Stimulated activated CD8-positive, alpha-beta memory T cell treated with anti-CD3 and anti-CD28 coated beads, Interleukin-7, amount 100 ng/mL, for 24 hours (primary cell): ENCODE data around the gene ERN1.

Source experiments
- DNase-seq: peaks from one replicate; pipeline ENCODE4 v3.0.0-alpha.2; 2020; ENCODE audit warnings: low read depth

The ERN1 gene

DNA sequence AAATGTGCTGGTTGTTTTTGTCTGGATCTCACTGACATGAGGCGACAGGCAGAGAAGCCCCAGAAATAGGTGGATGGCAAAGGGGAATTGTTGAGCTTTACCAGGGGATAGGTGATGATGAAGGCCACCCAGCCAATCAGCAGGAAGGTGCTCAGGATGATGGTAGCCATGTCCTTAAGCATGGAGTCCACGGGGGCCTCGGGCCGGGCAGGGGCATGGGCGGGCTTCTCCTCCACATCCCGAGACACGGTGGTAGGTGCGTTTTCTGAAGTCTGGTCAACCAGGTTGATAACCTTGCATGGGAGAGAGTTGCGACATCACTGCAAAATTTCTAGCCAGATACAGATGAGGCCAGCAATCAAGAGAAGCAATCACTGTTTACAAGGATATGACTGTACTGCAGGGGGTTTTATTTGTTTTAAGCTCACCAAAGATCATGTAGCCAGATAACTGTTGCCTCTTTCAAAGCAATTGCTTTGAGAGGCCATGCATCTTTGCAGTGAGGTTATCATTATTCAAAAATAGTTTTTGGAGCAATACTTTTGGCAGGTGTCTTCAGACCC is 72.2 kb downstream of the ERN1 start:
- no peak for DNase-seq

DNA sequence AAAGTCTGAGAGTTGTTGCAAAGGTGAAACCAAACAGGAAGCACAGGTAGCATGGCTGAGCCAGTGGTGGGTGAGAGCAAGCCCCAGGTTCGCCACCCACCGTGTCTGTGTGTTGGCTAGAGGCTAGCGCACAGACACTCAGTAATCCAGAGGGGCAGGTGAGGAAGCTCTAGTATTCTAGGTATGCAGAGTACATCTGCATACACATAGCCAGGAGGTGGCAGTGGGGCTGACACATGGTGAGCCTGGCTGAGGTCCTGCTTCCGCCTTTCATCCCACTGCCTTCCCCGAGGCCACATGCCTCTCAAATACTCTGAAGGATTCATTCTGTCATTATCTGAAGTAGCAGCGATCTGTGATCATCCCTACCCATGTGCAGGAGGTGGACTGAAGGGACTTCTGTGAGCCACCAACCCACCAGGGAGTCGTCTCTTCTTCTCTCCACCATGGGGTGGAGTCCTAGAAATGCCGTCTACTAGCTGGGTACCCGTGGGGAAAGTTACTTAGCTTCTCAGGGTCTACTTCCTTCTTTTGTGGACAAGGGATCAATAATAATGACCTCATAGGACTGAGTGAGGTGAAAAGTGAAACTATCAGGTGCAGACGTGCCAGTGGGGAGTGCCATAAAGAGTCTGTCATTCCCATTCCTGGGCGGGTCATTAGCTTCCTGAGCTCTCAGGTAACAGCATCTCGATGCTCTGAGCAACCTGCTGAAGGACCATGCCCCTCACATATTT is 73.5 kb downstream of the ERN1 start:
- no peak for DNase-seq

DNA sequence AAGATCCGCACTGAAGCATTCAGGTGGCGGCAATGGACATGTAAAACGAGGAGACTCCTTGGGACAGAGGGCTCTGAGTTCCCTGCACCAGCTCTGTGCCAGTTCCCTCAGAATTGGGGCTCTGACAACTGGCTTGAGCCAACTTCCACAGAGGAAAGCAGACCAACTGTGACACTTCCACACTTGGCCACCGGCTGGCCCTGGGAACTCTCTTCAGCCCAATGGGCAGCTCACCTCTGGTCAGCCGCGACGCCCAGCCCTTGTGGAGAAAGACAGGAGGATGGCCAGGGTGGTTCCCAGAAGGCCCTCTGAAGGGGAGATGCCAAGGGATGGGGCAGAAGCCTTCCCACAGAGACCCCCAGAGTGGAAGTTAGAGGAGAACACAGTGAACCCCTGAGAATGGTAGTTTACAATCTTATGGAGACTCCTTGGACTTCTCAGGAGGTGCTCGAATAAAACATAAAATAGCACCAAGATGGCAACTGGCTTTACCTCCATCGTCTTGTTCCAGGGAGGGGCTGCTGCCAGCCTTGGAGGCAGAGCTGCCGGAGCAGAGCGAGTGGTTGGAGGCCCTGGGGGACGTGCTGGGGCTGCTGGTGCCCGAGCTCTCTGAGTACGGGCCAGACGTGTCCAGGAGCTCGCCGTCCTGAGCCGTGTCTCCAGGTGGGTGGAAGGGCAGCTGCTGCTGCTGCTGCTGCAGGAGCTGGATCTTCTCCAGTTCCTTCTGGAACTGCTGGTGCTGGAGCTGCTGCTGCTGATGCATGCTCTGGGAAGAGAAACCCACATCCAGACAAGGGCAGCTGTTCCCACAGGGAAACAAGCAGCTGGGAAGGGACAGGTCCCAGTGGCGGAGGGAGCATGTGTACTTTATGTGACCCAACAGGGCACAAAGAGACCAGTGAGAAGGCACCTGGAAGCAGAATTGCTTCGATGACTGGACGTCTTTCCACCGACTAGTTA is 74.5 kb downstream of the ERN1 start:
- DNase-seq: no peak

DNA sequence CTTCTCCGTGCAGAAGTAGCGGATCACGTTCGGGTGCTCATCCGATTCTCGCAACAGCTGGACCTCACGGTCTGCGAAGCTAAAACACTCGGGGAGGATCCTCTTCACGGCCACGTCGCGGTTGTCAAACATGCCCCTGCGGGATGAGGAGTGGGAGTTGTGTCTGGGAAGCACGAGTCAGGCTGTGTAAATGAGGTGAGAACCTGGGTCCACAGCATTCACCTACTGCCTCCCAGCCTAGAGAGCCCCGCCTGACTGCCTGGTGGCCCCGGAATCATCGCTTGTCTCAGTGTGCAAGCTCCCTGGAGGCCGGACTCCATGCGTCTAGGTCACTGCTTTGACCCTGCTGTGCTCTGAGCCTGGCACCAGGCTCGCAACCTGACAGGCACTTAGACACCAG is 75.6 kb downstream of the ERN1 start:
- DNase-seq: no peak

DNA sequence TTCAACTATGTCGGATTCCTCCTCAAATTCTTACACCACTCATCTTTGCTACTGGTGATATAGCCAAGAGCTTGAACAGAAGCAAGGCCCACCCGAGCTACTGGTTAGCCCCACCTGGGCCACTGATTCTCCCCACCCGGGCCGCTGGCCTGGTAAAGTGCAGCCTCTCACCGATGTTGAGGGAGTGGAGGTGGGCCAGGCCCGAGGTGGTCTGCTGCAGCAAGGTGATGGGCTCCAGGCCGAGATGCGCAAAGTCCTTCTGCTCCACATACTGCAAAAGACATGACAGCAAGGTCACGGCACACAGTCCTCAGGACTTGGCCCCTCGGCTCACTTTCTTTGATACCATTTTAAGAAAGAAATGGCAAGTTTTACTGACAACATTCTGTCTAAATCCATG is 76.8 kb downstream of the ERN1 start:
- no peak for DNase-seq

DNA sequence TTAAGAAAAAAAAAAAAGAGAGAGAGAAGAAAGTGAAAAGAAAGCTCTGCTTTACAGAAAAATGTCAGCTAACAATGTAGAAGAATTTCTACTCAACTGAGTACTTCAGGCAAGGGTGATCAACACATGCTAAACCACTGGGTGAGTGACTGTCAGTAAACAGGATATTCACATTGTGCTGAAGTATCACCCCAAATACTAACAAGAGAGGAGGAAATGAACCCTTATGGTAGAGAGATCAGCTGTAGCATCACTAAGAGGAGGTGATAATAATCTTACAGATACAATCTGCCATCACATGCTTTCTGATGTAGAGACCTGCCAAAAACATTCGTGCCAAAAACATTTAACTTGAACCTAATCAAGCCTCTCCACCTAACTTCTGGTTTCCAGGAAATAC is 78.8 kb downstream of the ERN1 start:
- no peak for DNase-seq

DNA sequence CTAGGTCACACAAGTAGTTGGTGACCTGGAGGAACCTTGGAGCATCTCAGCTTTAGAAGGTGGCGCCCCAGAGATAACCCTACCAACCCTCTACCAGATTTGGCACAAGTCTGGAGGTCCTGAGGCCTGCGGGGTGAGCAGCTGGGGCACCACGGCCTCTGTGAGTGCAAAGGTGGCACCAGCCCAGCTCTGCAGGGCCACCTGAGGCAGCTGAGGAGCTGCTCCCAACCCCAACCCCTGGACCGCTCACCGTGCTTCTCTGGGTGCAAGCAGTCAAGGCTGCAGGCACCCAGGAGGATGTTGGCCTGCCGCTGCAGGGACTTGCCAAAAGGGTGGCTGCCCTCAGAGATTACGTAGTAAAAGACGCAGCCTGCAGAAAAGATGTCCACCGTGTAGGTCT is 81.1 kb downstream of the ERN1 start:
- DNase-seq: no peak

DNA sequence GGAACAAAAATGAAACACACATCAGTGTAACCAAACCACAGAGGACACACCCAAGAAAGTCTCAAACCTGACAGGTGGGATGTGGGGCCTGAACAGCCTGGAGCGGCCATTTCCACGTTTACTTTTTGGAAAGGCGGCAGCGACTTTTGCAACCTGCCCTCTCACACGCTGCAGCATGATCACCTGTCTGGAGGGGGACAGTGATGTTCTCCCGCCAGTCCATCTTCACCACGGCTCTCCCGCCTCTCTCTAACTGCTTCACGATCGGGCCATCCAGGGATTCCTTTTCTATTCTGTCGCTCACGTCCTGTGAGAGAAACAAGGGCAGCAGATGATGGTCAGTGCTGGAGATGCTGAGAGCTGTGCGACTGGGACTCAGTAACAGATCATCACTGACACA is 84.8 kb downstream of the ERN1 start:
- DNase-seq: no peak

DNA sequence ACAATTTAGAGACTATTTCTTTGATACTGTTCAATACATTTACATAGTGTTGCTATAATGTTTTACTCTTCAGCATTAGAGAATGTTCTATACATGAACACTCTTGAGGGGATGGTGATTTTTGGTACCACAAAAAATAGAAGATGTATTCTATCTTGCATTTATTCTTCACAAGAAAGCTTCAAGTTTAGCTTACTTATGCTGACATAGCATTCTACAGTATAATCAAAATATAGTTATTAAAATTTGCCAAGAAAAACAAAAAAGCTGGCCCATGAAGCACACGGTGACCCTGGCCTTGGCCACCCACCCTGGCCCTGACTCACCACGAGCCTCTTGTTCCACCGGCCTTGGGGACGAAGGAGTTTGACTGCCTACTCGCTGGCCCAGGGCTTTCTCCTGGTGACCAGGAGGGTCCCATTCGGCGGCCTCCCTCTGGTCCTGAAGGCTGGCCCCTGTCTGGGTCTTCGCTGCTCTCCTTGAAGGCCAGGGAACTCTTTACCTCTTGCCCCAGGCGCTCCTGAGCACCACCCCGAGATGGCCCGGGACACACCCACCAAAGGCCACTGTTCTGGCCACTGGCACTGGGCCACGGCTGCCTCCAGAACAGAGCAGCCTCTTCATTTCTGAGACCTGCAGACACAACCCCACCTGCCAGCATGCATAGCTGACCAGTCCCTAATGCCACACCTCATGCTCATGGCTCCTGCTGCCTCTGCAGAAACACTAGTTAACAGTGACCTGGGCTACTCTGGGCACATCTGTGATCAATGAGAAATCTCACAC is 87.1 kb downstream of the ERN1 start:
- DNase-seq: no peak

DNA sequence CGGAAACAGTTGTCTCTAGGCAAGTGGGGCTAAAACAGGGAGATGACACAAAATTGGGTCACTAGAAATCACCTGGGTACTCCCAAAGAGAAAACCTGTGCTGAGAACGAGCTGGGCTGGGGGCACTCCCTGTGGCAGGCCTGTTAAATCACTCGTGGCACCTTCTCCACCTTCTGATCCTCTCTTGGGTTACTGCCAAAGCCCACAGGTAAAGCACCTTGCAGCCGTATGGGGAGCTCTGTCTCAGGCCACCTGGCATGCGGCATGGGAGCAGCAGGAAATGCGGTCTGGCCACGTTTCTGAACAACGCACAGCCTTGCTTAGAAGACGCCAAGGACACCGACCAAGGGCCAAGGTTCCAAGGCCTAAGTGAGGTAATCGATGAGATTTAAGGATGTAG is 88.0 kb downstream of the ERN1 start:
- no peak for DNase-seq

DNA sequence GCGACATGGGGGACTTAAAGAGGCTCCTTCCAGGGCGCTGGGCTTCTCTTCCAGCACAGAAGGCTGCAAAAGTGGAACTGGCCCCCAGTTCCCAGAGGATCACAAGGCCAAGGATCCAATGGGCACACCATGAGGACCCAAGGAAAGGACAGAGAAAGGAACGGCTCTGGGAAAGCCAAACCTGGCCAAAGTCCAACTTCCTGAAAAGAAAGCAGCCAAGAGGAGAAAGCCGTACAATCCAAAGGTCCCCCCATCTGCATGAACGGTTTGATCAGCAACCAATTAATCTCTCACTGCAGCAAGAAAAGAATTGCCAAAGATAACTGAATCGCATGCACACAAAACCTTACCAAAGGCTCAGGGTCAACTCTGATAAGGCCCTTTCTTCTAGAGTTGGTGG is 89.7 kb downstream of the ERN1 start:
- DNase-seq: no peak

DNA sequence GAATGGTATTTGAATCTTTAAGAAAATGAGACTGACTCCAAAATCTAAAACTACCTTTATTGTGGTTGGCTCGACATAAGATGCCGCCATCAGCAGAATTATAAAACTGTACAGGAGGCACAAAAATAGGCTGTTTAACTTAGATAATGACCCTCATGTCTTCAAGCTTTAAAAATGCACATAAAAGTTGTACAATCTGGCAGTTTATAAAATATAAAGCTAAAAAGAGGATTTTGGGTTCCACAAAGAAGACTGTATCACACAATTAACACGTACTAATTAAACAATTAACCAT is 90.9 kb downstream of the ERN1 start:
- DNase-seq: no peak

DNA sequence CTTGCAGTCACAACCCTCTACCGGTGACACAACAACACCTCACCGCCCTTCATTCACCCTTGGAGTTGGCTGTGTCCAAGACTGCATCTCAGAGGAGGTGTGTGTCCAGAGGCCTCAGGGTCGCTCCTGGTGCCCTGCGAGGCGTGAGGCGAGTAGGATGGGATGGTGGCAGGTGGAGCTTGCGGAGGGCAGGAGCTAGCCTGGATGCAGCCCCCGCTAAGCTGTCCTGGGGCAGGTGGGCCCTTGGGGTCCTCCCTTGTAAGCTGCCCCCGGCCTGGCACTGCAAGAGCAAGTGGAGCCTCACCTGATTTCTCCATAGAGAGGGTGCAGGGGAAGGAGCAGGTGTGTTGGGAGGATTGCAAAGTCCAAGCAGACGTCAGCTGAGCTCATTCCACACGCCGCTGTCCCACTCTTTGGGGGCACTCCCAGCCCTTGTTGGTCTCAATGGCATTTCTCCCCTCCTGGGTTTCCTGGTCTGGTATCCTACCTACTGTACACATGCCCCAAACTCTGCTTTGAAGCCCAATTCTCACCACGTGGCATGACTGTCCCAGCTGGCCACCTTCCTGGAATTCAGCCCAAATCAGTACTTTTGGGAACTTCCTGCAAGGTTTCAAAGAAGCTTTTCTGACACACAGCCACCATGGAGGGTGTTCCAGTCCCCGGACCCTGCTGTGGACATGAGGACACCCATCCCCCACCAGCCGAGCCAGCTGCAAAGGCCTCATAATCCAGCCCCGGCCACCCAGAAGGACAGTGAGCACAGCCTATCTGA is 91.4 kb downstream of the ERN1 start:
- no peak for DNase-seq

DNA sequence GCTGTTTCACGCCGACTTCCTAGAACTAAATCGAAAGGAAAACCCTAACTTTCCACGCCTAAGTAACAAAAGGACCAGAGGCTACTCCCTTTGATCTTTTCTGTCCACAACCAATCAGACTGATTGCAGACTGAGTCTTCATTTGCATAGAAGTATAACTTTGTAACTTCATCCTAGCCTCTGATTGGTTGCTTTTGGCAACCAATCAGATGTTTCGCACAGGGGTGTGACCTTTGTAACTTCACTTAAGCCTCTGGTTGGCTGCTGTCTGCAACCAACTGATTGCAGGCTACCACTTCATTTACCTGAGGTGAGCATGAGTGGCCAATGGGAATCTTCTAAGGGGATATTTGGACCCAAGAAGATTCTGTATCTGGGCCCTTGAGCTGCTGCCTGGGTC is 92.1 kb downstream of the ERN1 start:
- DNase-seq: no peak

DNA sequence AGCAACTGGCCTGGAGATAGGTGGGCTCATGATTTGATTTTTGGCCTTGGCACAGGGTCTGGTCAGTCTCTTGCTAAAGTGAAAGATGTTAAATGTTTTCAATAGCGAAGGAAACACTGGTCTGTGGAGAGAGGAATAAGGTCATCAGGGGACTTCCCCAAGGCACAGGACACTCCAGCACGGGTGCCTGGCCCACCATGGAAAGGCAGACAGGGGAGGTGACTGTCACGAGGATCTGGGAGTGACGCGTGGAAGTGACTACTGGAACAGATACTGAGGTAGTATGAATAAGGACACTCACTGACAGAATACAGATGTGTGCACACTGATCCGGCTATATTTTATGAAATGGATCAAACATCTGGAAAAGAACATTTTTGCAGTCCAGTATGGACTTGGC is 92.8 kb downstream of the ERN1 start:
- no peak for DNase-seq

DNA sequence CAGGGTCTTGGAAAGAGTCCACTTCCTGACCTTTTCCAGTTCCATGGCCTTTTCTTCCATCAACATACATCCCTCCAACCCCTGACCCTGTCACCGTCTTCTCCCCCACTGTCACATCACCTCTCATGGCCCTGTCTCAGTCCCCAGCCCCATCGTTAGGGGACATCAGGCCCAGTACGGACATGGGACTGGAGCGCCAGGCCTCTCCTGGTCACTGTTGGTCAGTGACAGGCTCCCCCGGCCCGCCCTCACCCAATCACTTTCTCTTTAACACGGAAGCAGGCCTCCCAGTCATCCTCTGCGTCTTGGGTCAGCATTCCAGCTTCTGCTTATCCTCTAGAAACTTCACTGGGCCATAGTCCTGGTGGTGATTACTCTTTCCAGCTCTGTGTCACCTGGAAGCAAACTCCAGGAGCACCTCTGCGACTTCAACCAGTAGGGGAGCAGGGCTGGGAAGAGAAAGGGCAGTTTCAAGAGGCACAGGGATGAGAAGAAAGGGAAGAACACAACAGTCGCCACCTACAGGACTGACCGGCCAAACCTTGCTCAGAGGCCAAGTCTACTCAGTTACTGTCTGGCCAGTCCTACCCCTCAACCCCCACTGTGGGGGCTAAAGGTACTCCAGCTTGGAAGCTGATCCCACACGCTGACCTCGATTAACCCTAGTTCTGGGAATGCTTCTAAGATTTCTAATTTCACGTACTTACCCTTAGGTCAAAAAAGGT is 93.6 kb downstream of the ERN1 start:
- no peak for DNase-seq

DNA sequence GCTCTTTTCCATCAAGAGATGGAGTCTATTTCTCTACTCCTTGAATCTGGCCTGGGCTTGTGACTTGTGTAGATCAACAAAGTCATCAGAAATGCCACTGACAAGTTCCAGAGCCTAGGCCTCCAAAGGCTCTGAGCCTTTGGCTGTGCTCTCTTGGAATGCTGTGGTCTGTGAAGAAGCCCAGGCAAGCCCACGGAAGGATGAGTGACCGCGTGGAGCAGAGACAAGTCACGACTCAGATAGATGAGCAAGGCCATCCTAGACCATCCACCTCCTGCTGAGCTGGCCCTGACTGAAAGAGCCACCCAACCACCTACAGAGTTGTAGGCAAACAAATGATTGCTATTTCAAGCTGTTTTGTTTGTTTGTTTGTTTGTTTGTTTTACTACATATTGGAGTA is 97.9 kb downstream of the ERN1 start:
- no peak for DNase-seq

DNA sequence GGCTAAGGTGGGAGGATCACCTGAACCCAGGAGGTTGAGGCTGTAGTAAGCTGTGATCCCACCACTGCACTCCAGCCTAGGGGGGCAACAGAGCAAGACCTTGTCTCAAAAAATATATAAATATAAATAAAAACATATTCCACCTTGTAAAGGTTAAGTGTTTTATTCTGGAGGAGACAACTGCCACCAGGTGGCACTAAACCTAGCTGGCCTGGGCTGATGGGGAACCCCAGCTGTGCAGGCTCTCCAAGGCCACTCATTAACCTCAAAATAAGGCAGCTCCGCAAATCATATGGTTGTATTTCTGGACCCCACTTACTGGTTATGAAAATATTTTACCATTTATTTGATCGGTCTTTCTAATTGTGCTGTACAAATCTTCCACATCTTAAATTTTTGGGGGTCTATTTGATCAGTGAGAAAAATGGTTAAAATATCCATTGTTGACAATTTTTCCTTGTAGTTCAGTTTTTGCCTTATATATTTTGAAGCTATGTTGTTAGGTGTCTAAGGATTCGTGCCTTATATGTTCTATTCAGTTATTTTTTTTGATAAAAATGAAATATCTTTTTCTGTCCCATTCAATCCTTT is 101.0 kb downstream of the ERN1 start:
- DNase-seq: peak; percentile 43

DNA sequence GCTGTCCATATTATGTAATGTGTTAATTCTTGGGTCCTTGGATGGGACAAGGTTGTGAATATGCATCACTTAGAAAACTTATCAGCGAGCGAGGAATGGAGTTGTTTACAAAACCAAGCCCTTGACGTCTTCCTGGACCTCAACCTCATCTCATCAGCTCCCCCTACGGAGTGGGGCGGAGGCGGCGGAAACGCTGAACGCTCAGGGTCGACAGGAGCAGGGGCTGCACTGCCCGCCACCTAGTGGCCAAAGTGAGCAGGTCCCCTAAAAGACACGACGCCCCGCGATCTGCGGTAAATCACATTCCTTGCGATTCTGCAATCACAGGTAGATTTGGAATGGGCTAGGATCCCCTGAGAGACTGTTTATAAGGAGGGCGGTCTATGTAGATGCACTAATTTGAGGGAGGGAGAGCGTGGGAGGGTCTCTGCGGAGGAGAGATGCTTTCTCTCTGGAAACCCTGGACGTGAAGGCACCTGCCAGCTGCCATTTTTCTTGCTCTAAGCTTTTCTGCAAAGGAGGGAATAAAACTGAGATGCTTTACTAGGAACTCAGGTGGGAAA is 104.1 kb downstream of the ERN1 start:
- DNase-seq: peak; percentile 68
